A549 (cell line): ENCODE measurements around the gene ATP9A. TPM values are rescaled to one million over a fixed set of nuclear protein-coding genes. Genes with fewer than 3 reads are reported as not detected.

ENCODE experiments used
- ATAC-seq, 2 experiments: fragments of 200-7000 bp in 1 of 2; fragments of >200 bp in 1 of 2; cut with Nextera tagmentation in 1 of 2; cut with Tn5 transposase in 1 of 2; 3 replicates each; pipeline versions ENCODE4 v1.8.0 to v1.9.1; 2018 to 2020; ENCODE audit warnings: mild to moderate bottlenecking in 1 of 2, moderate library complexity in 1 of 2
- CTCF ChIA-PET: fragments of 300-600 bp; sonication (Branson Sonifier 250); formaldehyde crosslinking; extraction: SDS; loops from one replicate; lab custom pipeline; 2021; ENCODE audit warnings: antibody characterized with exemption, inconsistent platforms; lab: Yijun Ruan, JAX
- POLR2A ChIA-PET: fragments of 350-600 bp; formaldehyde crosslinking; extraction: SDS; loops from one replicate; lab custom pipeline; 2021; ENCODE audit warnings: antibody characterized with exemption, inconsistent platforms; lab: Yijun Ruan, JAX
- DNase-seq, 2 experiments: peaks; one replicate each; pipeline versions ENCODE4 v3.0.0 to v3.0.0-alpha.2; 2011 to 2016; ENCODE audit warnings: low read depth in 1 of 2, low spot score in 1 of 2
- FAIRE-seq: peaks from 2 replicates; lab custom pipeline; 2011; peaks lifted over from hg19 to GRCh38; lab: Jason Lieb, UNC
- H3K27ac ChIP-seq, 2 experiments: fragments of >200 bp; sonication (Bioruptor Twin); formaldehyde crosslinking; 3 replicates each; pipeline ENCODE4 v1.5.1; 2016 to 2017
- H3K4me1 ChIP-seq: fragments of >200 bp; sonication (Bioruptor Twin); formaldehyde crosslinking; 3 replicates; pipeline ENCODE4 v1.6.1; 2016
- H3K4me2 ChIP-seq: fragments of >200 bp; sonication (Bioruptor Twin); formaldehyde crosslinking; 3 replicates; pipeline ENCODE4 v1.6.1; 2016
- H3K4me3 ChIP-seq: fragments of >200 bp; sonication (Bioruptor Twin); formaldehyde crosslinking; 3 replicates; pipeline ENCODE4 v1.5.1; 2016
- H3K9me3 ChIP-seq: fragments of >200 bp; sonication (Bioruptor Twin); formaldehyde crosslinking; 3 replicates; pipeline ENCODE4 v1.6.1; 2016
- BHLHE40 ChIP-seq: IDR thresholded peaks from 2 replicates; pipeline ENCODE4 v1.6.1; 2012; ENCODE audit warnings: low read depth, low read length, inconsistent platforms
- CEBPB ChIP-seq, 2 experiments: fragments of >200 bp in 1 of 2; sonication (Bioruptor Twin) in 1 of 2; formaldehyde crosslinking in 1 of 2; IDR thresholded peaks; 2 replicates each; pipeline ENCODE4 v1.6.1; 2012 to 2016
- EP300 ChIP-seq, 2 experiments: fragments of >200 bp; sonication (Bioruptor Twin); formaldehyde crosslinking; IDR thresholded peaks; 2 replicates in 1 of 2; 3 replicates in 1 of 2; pipeline ENCODE4 v1.6.1; 2016 to 2017
- FOSB ChIP-seq: fragments of 250-450 bp; sonication (Bioruptor Pico); IDR thresholded peaks from 2 replicates; pipeline ENCODE4 v1.5.0; 2020; ENCODE audit warnings: mild to moderate bottlenecking, moderate library complexity
- FOXS1 ChIP-seq: fragments of 250-450 bp; sonication (Bioruptor Pico); IDR thresholded peaks from 2 replicates; pipeline ENCODE4 v1.5.0; 2020; ENCODE audit warnings: mild to moderate bottlenecking, moderate library complexity
- HEYL ChIP-seq: fragments of 250-450 bp; sonication (Bioruptor Pico); IDR thresholded peaks from 2 replicates; pipeline ENCODE4 v1.8.0; 2021; ENCODE audit warnings: mild to moderate bottlenecking, moderate library complexity
- HOXA7 ChIP-seq: fragments of 250-450 bp; sonication (Bioruptor Pico); IDR thresholded peaks from 2 replicates; pipeline ENCODE4 v1.5.0; 2020; ENCODE audit warnings: mild to moderate bottlenecking, moderate library complexity
- MAFK ChIP-seq: fragments of 450-650 bp; IDR thresholded peaks from 2 replicates; pipeline ENCODE4 v1.6.1; 2014; ENCODE audit not compliant: partially characterized antibody
- MAZ ChIP-seq: fragments of 150-350 bp; IDR thresholded peaks from 2 replicates; pipeline ENCODE4 v1.6.1; 2014; ENCODE audit warnings: antibody characterized with exemption, low read depth, low read length, borderline replicate concordance
- PHF8 ChIP-seq: fragments of 200-600 bp; sonication (generic); IDR thresholded peaks from 2 replicates; pipeline ENCODE4 v1.6.1; 2016; ENCODE audit warnings: low read depth, mild to moderate bottlenecking, antibody characterized with exemption, moderate library complexity, borderline replicate concordance
- POLR2AphosphoS2 ChIP-seq: conservative IDR thresholded peaks from 2 replicates; pipeline ENCODE4 v1.6.1; 2012; ENCODE audit warnings: low read length, improper control_type of control experiment, inconsistent platforms
- RAD21 ChIP-seq, 2 experiments: fragments of >200 bp in 1 of 2; sonication (Bioruptor Twin) in 1 of 2; formaldehyde crosslinking in 1 of 2; IDR thresholded peaks in 1 of 2; conservative IDR thresholded peaks in 1 of 2; 2 replicates in 1 of 2; 3 replicates in 1 of 2; pipeline ENCODE4 v1.6.1; 2012 to 2018; ENCODE audit warnings: inconsistent platforms in 1 of 2
- RFX5 ChIP-seq: fragments of 450-650 bp; IDR thresholded peaks from 2 replicates; pipeline ENCODE4 v1.7.1; 2014; ENCODE audit warnings: antibody characterized with exemption, mild to moderate bottlenecking, moderate library complexity
- SMC3 ChIP-seq: fragments of >200 bp; sonication (Bioruptor Twin); formaldehyde crosslinking; IDR thresholded peaks from 3 replicates; pipeline ENCODE4 v1.6.1; 2018; ENCODE audit warnings: inconsistent platforms
- TFCP2L1 ChIP-seq: fragments of 250-450 bp; sonication (Bioruptor Pico); IDR thresholded peaks from 2 replicates; pipeline ENCODE4 v1.5.0; 2021; ENCODE audit warnings: mild to moderate bottlenecking
- ZNF302 ChIP-seq: fragments of 250-450 bp; sonication (Bioruptor Pico); IDR thresholded peaks from 2 replicates; pipeline ENCODE4 v1.9.0; 2021; ENCODE audit warnings: inconsistent platforms, mild to moderate bottlenecking, moderate library complexity
- ZSCAN20 ChIP-seq: fragments of 250-450 bp; sonication (Bioruptor Pico); IDR thresholded peaks from 2 replicates; pipeline ENCODE4 v1.8.0; 2022; ENCODE audit warnings: mild to moderate bottlenecking, moderate library complexity
- WGBS: methylation state at CpG from one replicate; pipeline ENCODE4 v1.1.6; 2017; ENCODE audit errors: missing lambda C conversion rate; 5-methylcytosine and 5-hydroxymethylcytosine counted together
- polyA plus RNA-seq, 4 experiments: library from polyadenylated mRNA; depleted of rRNA in 3 of 4; stranded (reverse); fragments of >200 nt; fragmentation: RNase III in 1 of 4; extraction: RNeasy Plus Mini Kit Qiagen cat#74134 plus additional on column Dnase treatment in 1 of 4; gene quantifications; 2 replicates in 3 of 4; 3 replicates in 1 of 4; pipeline ENCODE4 v1.2.3, GENCODE V29; 2011 to 2017
- TF ChIP-seq, protein P1 (sequence below): fragments of >200 bp; sonication (Bioruptor Twin); formaldehyde crosslinking; IDR thresholded peaks from 3 replicates; pipeline ENCODE4 v1.5.1; 2016
- TF ChIP-seq, protein P2 (sequence below): fragments of >200 bp; sonication (Bioruptor Twin); formaldehyde crosslinking; IDR thresholded peaks from 3 replicates; pipeline ENCODE4 v1.6.1; 2016
- TF ChIP-seq, protein P3 (sequence below): fragments of 250-450 bp; sonication (Bioruptor Pico); IDR thresholded peaks from 2 replicates; pipeline ENCODE4 v1.5.0; 2021; ENCODE audit warnings: mild to moderate bottlenecking, moderate library complexity, borderline replicate concordance

The ATP9A gene
- polyA plus RNA-seq, 2 of the 4 experiments (the other 2 are of a cell fraction) = 9.9 to 23.6 TPM

DNA sequence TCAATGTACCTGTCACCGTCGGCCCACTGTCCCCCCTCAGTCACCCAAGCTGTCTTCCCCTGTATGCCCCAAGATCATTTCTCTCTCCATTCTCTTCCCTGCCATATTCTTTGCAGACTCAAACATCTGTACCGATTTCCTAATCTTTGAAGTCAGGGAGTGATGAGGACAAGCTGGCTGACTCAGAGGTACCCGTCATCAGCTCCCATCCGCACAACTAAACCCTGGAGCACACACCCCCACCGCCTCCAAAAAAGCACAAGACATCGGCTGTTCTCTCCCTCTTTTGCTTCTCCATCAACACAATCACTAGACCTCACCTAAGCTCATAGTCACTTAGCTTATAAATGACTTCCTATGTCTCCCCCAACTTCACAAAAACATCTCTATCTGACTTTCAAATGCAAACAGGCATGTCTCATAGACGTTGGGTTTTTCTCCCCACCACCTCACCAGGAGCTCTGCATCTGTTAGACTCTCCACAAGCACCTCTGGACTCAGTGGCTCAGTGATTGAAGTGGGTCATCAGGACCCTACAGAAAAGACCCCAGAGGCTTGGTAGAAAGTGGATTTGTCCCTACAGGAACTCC is 214.2 kb downstream of the ATP9A start:
- ChIA-PET CTCF (interaction anchor here (1.4 to 2.2 kb wide), 5 partner anchors 8 to 566 kb away, joined by 3 to 6 read pairs (median 4); no protein-coding TSS in a partner anchor), POLR2A (no interaction called here)
- DNase-seq = no peak
- Histone ChIP-seq H3K27ac (no peak overlapping the region), H3K4me2 (no peak overlapping the region), H3K9me3 (no peaks in the 10 kb centered on the region), H3K4me3 (no peak overlapping the region), H3K4me1 (peaks cover 10% of the 10 kb centered on the region; the same call in 2 of the 3 replicates)
- WGBS = 57% methylated on average over 8 of the region's 8 CpGs
- TF ChIP-seq MAFK = no peak
- TF ChIP-seq FOXS1 (CRISPR knock-in tag) = no peak
- no peak for TF ChIP-seq HEYL
- no peak for TF ChIP-seq FOSB (CRISPR knock-in tag)
- no peak for TF ChIP-seq POLR2AphosphoS2
- TF ChIP-seq ZNF302 (CRISPR knock-in tag) = no peak
- TF ChIP-seq BHLHE40 = no peak
- TF ChIP-seq, protein P1, sequence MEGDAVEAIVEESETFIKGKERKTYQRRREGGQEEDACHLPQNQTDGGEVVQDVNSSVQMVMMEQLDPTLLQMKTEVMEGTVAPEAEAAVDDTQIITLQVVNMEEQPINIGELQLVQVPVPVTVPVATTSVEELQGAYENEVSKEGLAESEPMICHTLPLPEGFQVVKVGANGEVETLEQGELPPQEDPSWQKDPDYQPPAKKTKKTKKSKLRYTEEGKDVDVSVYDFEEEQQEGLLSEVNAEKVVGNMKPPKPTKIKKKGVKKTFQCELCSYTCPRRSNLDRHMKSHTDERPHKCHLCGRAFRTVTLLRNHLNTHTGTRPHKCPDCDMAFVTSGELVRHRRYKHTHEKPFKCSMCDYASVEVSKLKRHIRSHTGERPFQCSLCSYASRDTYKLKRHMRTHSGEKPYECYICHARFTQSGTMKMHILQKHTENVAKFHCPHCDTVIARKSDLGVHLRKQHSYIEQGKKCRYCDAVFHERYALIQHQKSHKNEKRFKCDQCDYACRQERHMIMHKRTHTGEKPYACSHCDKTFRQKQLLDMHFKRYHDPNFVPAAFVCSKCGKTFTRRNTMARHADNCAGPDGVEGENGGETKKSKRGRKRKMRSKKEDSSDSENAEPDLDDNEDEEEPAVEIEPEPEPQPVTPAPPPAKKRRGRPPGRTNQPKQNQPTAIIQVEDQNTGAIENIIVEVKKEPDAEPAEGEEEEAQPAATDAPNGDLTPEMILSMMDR = no peak
- no peak for TF ChIP-seq TFCP2L1 (CRISPR knock-in tag)
- TF ChIP-seq, protein P2, sequence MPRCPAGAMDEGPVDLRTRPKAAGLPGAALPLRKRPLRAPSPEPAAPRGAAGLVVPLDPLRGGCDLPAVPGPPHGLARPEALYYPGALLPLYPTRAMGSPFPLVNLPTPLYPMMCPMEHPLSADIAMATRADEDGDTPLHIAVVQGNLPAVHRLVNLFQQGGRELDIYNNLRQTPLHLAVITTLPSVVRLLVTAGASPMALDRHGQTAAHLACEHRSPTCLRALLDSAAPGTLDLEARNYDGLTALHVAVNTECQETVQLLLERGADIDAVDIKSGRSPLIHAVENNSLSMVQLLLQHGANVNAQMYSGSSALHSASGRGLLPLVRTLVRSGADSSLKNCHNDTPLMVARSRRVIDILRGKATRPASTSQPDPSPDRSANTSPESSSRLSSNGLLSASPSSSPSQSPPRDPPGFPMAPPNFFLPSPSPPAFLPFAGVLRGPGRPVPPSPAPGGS = no peak
- TF ChIP-seq EP300 (IDR thresholded peaks at IDR 0.05) = no peak
- no peak for TF ChIP-seq HOXA7 (CRISPR knock-in tag)
- no peak for TF ChIP-seq RAD21 (conservative IDR thresholded peaks at IDR 0.05 in 1 of 2, IDR thresholded peaks at IDR 0.05 in 1 of 2)
- no peak; a peak in 1 of 6 replicates for ATAC-seq
- FAIRE-seq = no peak

DNA sequence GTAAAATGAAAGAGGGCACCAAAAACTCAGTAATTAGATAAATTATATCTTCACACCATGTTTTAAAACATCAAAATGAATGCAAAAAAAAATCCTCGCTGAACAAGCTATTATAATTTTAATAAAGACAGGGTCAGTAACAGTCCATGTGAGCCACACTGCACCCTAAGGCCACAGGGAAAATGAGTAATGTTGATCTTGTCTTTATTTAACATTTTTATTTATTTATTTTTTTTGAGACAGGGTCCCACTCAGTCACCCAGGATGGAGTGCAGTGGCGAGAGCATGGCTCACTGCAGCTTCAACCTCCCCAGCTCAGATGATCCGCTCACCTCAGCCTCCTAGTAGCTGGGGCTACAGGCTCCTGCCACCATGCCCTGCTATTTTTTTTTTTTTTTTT is 217.0 kb downstream of the ATP9A start:
- 59% methylated on average over 3 of the region's 3 CpGs for WGBS
- TF ChIP-seq MAZ (no peak), PHF8 (no peak), ZSCAN20 (CRISPR knock-in tag) (no peak), RFX5 (no peak), TFCP2L1 (CRISPR knock-in tag) (no peak), CEBPB (IDR thresholded peaks at IDR 0.05) (no peak), SMC3 (no peak)
- TF ChIP-seq, protein P3, sequence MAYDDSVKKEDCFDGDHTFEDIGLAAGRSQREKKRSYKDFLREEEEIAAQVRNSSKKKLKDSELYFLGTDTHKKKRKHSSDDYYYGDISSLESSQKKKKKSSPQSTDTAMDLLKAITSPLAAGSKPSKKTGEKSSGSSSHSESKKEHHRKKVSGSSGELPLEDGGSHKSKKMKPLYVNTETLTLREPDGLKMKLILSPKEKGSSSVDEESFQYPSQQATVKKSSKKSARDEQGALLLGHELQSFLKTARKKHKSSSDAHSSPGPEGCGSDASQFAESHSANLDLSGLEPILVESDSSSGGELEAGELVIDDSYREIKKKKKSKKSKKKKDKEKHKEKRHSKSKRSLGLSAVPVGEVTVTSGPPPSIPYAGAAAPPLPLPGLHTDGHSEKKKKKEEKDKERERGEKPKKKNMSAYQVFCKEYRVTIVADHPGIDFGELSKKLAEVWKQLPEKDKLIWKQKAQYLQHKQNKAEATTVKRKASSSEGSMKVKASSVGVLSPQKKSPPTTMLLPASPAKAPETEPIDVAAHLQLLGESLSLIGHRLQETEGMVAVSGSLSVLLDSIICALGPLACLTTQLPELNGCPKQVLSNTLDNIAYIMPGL (CRISPR knock-in tag) = no peak
- H3K4me3 ChIP-seq = no peak overlapping the region
- H3K27ac ChIP-seq = no peak overlapping the region
- H3K4me1 ChIP-seq = peaks cover 10% of the 10 kb centered on the region; the same call in 2 of the 3 replicates
- ATAC-seq = no peak; a peak in 1 of 6 replicates
- POLR2A ChIA-PET = no interaction called here
- peak overlapping the region; percentile 30; the same call in 2 of the 3 replicates for H3K4me2 ChIP-seq
- CTCF ChIA-PET = interaction anchor here (1.5 to 2.5 kb wide), 2 partner anchors 12 to 43 kb away, joined by 4 to 7 read pairs; no protein-coding TSS in a partner anchor
- DNase-seq = no peak
- FAIRE-seq = no peak
- H3K9me3 ChIP-seq = no peaks in the 10 kb centered on the region
